Activated T-helper 1 cell treated with anti-CD3 and anti-CD28 coated beads, Interleukin-12 subunit alpha, Interleukin-12 subunit beta, Interleukin-2, Interleukin-4 antibody, amounts not matched to agents 30 ng/mL and 10 ng/mL and 1 ng/mL, durations not matched to agents 14 hours and 24 hours and 36 hours (primary cell): Measurements from ENCODE around the gene TMPRSS13. TPM values are rescaled to one million over a fixed set of nuclear protein-coding genes. Genes with fewer than 3 reads are reported as not detected.
A peak's percentile ranks its signal among the peaks of the same experiment; 100 is the strongest.

Source experiments
- DNase-seq: peaks from one replicate; pipeline ENCODE4 v3.0.0; 2021; ENCODE audit warnings: low spot score
- H3K27ac Mint-ChIP-seq: one replicate; pipeline ENCODE4 v1.8.0; 2021; ENCODE audit warnings: mild to moderate bottlenecking, mixed read lengths
- H3K27me3 Mint-ChIP-seq: one replicate; pipeline ENCODE4 v1.8.0; 2022; ENCODE audit warnings: mild to moderate bottlenecking, moderate library complexity, mixed read lengths; ENCODE audit not compliant: insufficient read depth
- H3K36me3 Mint-ChIP-seq: one replicate; pipeline ENCODE4 v1.8.0; 2021; ENCODE audit warnings: low read depth, mixed read lengths
- H3K4me1 Mint-ChIP-seq: one replicate; pipeline ENCODE4 v1.8.0; 2021; ENCODE audit warnings: low read depth, mixed read lengths
- H3K4me3 Mint-ChIP-seq: one replicate; pipeline ENCODE4 v1.8.0; 2021; ENCODE audit warnings: mild to moderate bottlenecking, moderate library complexity, mixed read lengths
- H3K9me3 Mint-ChIP-seq: one replicate; pipeline ENCODE4 v1.8.0; 2021; ENCODE audit warnings: mixed read lengths
- intact Hi-C: fragments of 100-400 bp; cut with micrococcal nuclease; formaldehyde crosslinking; loops from one replicate; pipeline ENCODE4 v1.15.1; 2024
- total RNA-seq: library from RNA; stranded (reverse); gene quantifications from 2 replicates; pipeline ENCODE4 v1.2.3, GENCODE V29; 2022

TMPRSS13 gene
- total RNA-seq, 1 donor from 2014 or later: 1.5 TPM

GRCh38 chr11:117862753-117863152, 66.4 kb downstream of the TMPRSS13 start:
- intact Hi-C loops: no loop called here
- peaks cover 28% of the 10 kb centered on the region for H3K27me3 Mint-ChIP-seq
- H3K9me3 Mint-ChIP-seq: no peaks in the 10 kb centered on the region
- peaks cover 5% of the 10 kb centered on the region for H3K4me1 Mint-ChIP-seq
- no peak overlapping the region for H3K4me3 Mint-ChIP-seq
- DNase-seq: no peak
- H3K27ac Mint-ChIP-seq: no peak overlapping the region
- no peaks in the 10 kb centered on the region for H3K36me3 Mint-ChIP-seq

GRCh38 chr11:117862019-117862725, 67.0 kb downstream of the TMPRSS13 start:
- peak overlapping the region; percentile 20 for H3K27ac Mint-ChIP-seq
- peaks cover 27% of the 10 kb centered on the region for H3K27me3 Mint-ChIP-seq
- no peaks in the 10 kb centered on the region for H3K9me3 Mint-ChIP-seq
- no peak for DNase-seq
- no peak overlapping the region for H3K4me3 Mint-ChIP-seq
- H3K4me1 Mint-ChIP-seq: peaks cover 5% of the 10 kb centered on the region
- intact Hi-C loops: no loop called here
- no peaks in the 10 kb centered on the region for H3K36me3 Mint-ChIP-seq

- Mint-ChIP-seq H3K27ac (peak overlapping the region; percentile 20), H3K36me3 (no peaks in the 10 kb centered on the region)
- DNase-seq: no peak
Observed at GRCh38 chr11:117861151-117862018, 67.8 kb downstream of the TMPRSS13 start.

GRCh38 chr11:117860139-117860538, 69.1 kb downstream of the TMPRSS13 start:
- Mint-ChIP-seq H3K4me3 (no peak overlapping the region), H3K27ac (no peak overlapping the region), H3K36me3 (no peaks in the 10 kb centered on the region), H3K27me3 (peaks cover 38% of the 10 kb centered on the region), H3K9me3 (no peaks in the 10 kb centered on the region), H3K4me1 (peaks cover 5% of the 10 kb centered on the region)
- DNase-seq: no peak
- intact Hi-C loops: no loop called here

More at GRCh38 chr11:117861151-117862018, 67.8 kb downstream of the TMPRSS13 start:
- Mint-ChIP-seq H3K4me3 (no peak overlapping the region), H3K27me3 (peaks cover 35% of the 10 kb centered on the region), H3K4me1 (peaks cover 5% of the 10 kb centered on the region), H3K9me3 (no peaks in the 10 kb centered on the region)
- intact Hi-C loops: no loop called here

GRCh38 chr11:117859488-117860112, 69.6 kb downstream of the TMPRSS13 start:
- Mint-ChIP-seq H3K4me1 (peaks cover 5% of the 10 kb centered on the region), H3K9me3 (no peaks in the 10 kb centered on the region), H3K27ac (no peak overlapping the region), H3K4me3 (no peak overlapping the region), H3K27me3 (peaks cover 35% of the 10 kb centered on the region), H3K36me3 (no peaks in the 10 kb centered on the region)
- intact Hi-C loops: no loop called here
- DNase-seq: no peak

- H3K27me3 Mint-ChIP-seq: peaks cover 32% of the 10 kb centered on the region
- H3K4me3 Mint-ChIP-seq: no peak overlapping the region
- H3K36me3 Mint-ChIP-seq: no peaks in the 10 kb centered on the region
- no peak for DNase-seq
- peaks cover 5% of the 10 kb centered on the region for H3K4me1 Mint-ChIP-seq
- intact Hi-C loops: no loop called here
- H3K27ac Mint-ChIP-seq: no peak overlapping the region
- H3K9me3 Mint-ChIP-seq: no peaks in the 10 kb centered on the region
Observed at GRCh38 chr11:117859061-117859460, 70.1 kb downstream of the TMPRSS13 start.

- H3K4me3 Mint-ChIP-seq: no peak overlapping the region
- peaks cover 1% of the 10 kb centered on the region for H3K36me3 Mint-ChIP-seq
- no peak for DNase-seq
- peaks cover 3% of the 10 kb centered on the region for H3K9me3 Mint-ChIP-seq
- no peak overlapping the region for H3K27ac Mint-ChIP-seq
- peaks cover 23% of the 10 kb centered on the region for H3K27me3 Mint-ChIP-seq
- intact Hi-C loops: no loop called here
- peaks cover 5% of the 10 kb centered on the region for H3K4me1 Mint-ChIP-seq
Observed at GRCh38 chr11:117857734-117858414, 71.3 kb downstream of the TMPRSS13 start.

GRCh38 chr11:117855912-117856651, 73.1 kb downstream of the TMPRSS13 start:
- peaks cover 1% of the 10 kb centered on the region for H3K36me3 Mint-ChIP-seq
- intact Hi-C loops: no loop called here
- no peak overlapping the region for H3K27ac Mint-ChIP-seq
- H3K27me3 Mint-ChIP-seq: peaks cover 21% of the 10 kb centered on the region
- peaks cover 10% of the 10 kb centered on the region for H3K9me3 Mint-ChIP-seq
- H3K4me3 Mint-ChIP-seq: no peak overlapping the region
- no peak for DNase-seq
- H3K4me1 Mint-ChIP-seq: peaks cover 6% of the 10 kb centered on the region

GRCh38 chr11:117855186-117855845, 73.9 kb downstream of the TMPRSS13 start:
- Mint-ChIP-seq H3K4me3 (no peak overlapping the region), H3K36me3 (peaks cover 1% of the 10 kb centered on the region), H3K4me1 (peaks cover 6% of the 10 kb centered on the region), H3K27me3 (peaks cover 22% of the 10 kb centered on the region), H3K9me3 (peaks cover 10% of the 10 kb centered on the region), H3K27ac (no peak overlapping the region)
- DNase-seq: no peak
- intact Hi-C loops: no loop called here

- Mint-ChIP-seq H3K9me3 (peaks cover 10% of the 10 kb centered on the region), H3K36me3 (peaks cover 1% of the 10 kb centered on the region), H3K4me1 (peaks cover 6% of the 10 kb centered on the region), H3K27me3 (peaks cover 25% of the 10 kb centered on the region), H3K4me3 (no peak overlapping the region), H3K27ac (no peak overlapping the region)
- intact Hi-C loops: no loop called here
- no peak for DNase-seq
Observed at GRCh38 chr11:117852309-117852708, 76.9 kb downstream of the TMPRSS13 start.

GRCh38 chr11:117851852-117852251, 77.3 kb downstream of the TMPRSS13 start:
- intact Hi-C loops: no loop called here
- Mint-ChIP-seq H3K4me1 (peaks cover 6% of the 10 kb centered on the region), H3K27ac (no peak overlapping the region), H3K36me3 (peaks cover 1% of the 10 kb centered on the region), H3K9me3 (peaks cover 10% of the 10 kb centered on the region), H3K27me3 (peaks cover 23% of the 10 kb centered on the region), H3K4me3 (no peak overlapping the region)
- DNase-seq: no peak

- intact Hi-C loops: no loop called here
- no peak overlapping the region for H3K27ac Mint-ChIP-seq
- peaks cover 10% of the 10 kb centered on the region for H3K9me3 Mint-ChIP-seq
- H3K27me3 Mint-ChIP-seq: peaks cover 19% of the 10 kb centered on the region
- no peak for DNase-seq
- H3K4me1 Mint-ChIP-seq: peaks cover 6% of the 10 kb centered on the region
- peaks cover 1% of the 10 kb centered on the region for H3K36me3 Mint-ChIP-seq
- H3K4me3 Mint-ChIP-seq: no peak overlapping the region
Observed at GRCh38 chr11:117851106-117851505, 78.1 kb downstream of the TMPRSS13 start.
